SU-DHL-6 (cell line): Measurements from ENCODE around the gene BEST3.

Experiments used
- CTCF ChIP-seq: fragments of 200-600 bp; sonication (generic); IDR thresholded peaks from one replicate; pipeline ENCODE4 v1.5.1; 2017; ENCODE audit warnings: antibody characterized with exemption, mild to moderate bottlenecking, low read length, moderate library complexity; ENCODE audit not compliant: insufficient read depth, poor library complexity, severe bottlenecking
- EZH2phosphoT487 ChIP-seq: fragments of 200-600 bp; sonication (generic), shearing (Covaris generic); conservative IDR thresholded peaks from 2 replicates; pipeline ENCODE4 v1.6.1; 2018; ENCODE audit warnings: mild to moderate bottlenecking, antibody characterized with exemption, low read length, moderate library complexity, mixed read lengths

GRCh38 chr12:69639400-69640016 lies 59.6 kb downstream of the BEST3 start:
- peak; percentile 85 for TF ChIP-seq CTCF
- TF ChIP-seq EZH2phosphoT487, result no peak
